Adipose tissue (tissue), 3 donors: ENCODE results near the gene FOXF1. TPM values are rescaled to one million over a fixed set of nuclear protein-coding genes. Genes with fewer than 3 reads are reported as not detected.

ENCODE experiments used
- H3K27ac ChIP-seq: one replicate; pipeline ENCODE4 v1.5.1; 2013; ENCODE audit warnings: low read depth, low read length
- WGBS, 3 donors: extraction: QIAGEN DNeasy Blood & Tissue Kit; methylation state at CpG; one replicate each; pipeline ENCODE4 v1.1.7; 2013; 5-methylcytosine and 5-hydroxymethylcytosine counted together
- polyA plus RNA-seq, 3 donors: library from polyadenylated mRNA; stranded (reverse); fragments of 200-250 nt; gene quantifications; one replicate each; pipeline ENCODE4 v1.2.3, GENCODE V29; 2013
- donor health status: healthy with polysubstance abuse.
- donor health status: Bipolar disorder and iron deficiency.
- donor health status: healthy.

Gene FOXF1
- polyA plus RNA-seq, 3 donors: 0.41 to 5.8 (median 1.8) TPM

DNA sequence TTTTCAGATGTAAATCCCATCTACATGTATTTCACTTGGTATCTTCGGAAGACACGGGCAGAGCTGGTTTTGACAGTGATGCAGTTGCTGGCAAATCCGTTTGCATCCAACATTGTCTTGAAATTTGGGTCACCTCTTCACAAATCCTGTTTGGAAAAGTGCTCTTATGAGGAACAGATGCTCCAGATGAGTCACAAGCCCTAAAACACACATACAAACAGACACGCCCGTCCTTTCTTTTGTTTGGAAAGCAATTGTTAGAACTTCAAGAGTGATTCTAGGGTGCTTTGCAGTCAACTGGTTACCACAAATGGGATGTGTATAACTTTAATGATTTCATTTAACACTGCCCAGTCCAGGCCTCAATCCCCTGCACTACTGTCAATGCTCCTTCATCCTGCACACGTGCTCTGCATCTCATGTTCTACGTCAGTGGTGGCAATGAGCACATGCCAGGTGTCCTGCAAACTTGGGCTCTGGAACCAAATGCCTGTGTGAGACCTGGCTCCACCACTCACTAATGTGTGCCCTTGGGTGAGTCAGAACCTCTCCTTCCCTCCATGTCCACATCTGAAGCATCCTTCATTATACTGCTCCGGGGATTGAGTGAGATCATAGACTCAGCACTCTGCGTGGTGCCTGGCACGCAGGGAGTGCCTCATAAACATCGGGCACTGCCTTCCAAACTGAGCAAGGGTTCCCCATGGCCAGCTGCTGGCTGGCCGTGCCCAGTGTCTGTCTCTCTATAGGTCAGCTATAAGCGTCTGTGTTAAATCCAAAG, 19.3 kb upstream of the FOXF1 start:
- 64 to 85% (median 85%) methylated on average over 13 of the region's 13 CpGs for WGBS, 3 donors
- H3K27ac ChIP-seq: no peak overlapping the region

- 40 to 88% (median 86%) methylated on average over 7 of the region's 7 CpGs for WGBS, 3 donors
- H3K27ac ChIP-seq: no peak overlapping the region
Measured at GRCh38 chr16:86491640-86492023, 18.7 kb upstream of the FOXF1 start.

GRCh38 chr16:86492267-86492960, 17.9 kb upstream of the FOXF1 start:
- WGBS, 3 donors: 57 to 74% (median 73%) methylated on average over 4 of the region's 4 CpGs
- no peak overlapping the region for H3K27ac ChIP-seq

GRCh38 chr16:86492961-86493629, 17.2 kb upstream of the FOXF1 start:
- WGBS, 3 donors: 21 to 49% (median 45%) methylated on average over 9 of the region's 9 CpGs
- H3K27ac ChIP-seq: no peak overlapping the region

- WGBS, 3 donors: 24 to 40% (median 38%) methylated on average over 22 of the region's 22 CpGs
Measured at GRCh38 chr16:86494039-86494564, 16.2 kb upstream of the FOXF1 start.

GRCh38 chr16:86494565-86495356, 15.6 kb upstream of the FOXF1 start:
- no peak overlapping the region for H3K27ac ChIP-seq
- WGBS, 3 donors: 14 to 35% (median 34%) methylated on average over 54 of the region's 54 CpGs

More at GRCh38 chr16:86494039-86494564, 16.2 kb upstream of the FOXF1 start:
- H3K27ac ChIP-seq: no peak overlapping the region

- H3K27ac ChIP-seq: no peak overlapping the region
- WGBS, 3 donors: 15 to 46% (median 43%) methylated on average over 10 of the region's 10 CpGs
Measured at GRCh38 chr16:86495357-86495701, 15.0 kb upstream of the FOXF1 start.

- no peak overlapping the region for H3K27ac ChIP-seq
- WGBS, 3 donors: 19 to 56% (median 51%) methylated on average over 16 of the region's 16 CpGs
Measured at GRCh38 chr16:86495756-86496261, 14.5 kb upstream of the FOXF1 start.

GRCh38 chr16:86496262-86496928, 13.9 kb upstream of the FOXF1 start:
- WGBS, 3 donors: 12 to 37% (median 35%) methylated on average over 34 of the region's 34 CpGs
- H3K27ac ChIP-seq: no peak overlapping the region

GRCh38 chr16:86496929-86497461, 13.3 kb upstream of the FOXF1 start:
- H3K27ac ChIP-seq: no peak overlapping the region
- 4 to 13% (median 8%) methylated on average over 40 to 45 of the region's 45 CpGs for WGBS, 3 donors

- no peak overlapping the region for H3K27ac ChIP-seq
- WGBS, 3 donors: 3 to 7% (median 4%) methylated on average over 38 to 44 of the region's 44 CpGs
Measured at GRCh38 chr16:86497551-86498021, 12.7 kb upstream of the FOXF1 start.

DNA sequence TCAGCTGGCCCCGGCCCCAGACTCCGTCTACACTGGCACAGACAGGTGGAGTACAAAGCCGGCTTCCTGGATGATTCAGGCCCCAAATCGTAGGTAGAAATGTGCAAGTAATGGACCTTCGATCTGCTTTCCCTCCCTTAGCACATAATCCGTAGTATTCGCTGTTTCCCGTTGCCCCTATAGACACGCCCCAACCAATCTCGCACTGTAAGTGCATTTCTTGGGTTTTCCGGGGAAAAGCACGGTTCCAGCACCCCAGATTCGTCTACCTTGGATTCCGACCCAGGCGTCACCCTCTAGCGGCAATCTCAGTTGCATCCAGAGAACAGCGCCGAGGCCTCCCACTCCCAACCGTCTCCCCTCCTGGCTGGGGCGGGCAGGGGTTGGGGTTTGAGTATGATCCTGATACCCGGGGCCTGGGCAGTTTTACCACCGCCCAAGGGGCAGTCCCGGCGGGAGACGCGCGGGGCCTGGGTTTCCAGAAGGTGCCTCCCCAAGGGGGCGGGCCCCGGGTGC, 12.1 kb upstream of the FOXF1 start:
- no peak overlapping the region for H3K27ac ChIP-seq

DNA sequence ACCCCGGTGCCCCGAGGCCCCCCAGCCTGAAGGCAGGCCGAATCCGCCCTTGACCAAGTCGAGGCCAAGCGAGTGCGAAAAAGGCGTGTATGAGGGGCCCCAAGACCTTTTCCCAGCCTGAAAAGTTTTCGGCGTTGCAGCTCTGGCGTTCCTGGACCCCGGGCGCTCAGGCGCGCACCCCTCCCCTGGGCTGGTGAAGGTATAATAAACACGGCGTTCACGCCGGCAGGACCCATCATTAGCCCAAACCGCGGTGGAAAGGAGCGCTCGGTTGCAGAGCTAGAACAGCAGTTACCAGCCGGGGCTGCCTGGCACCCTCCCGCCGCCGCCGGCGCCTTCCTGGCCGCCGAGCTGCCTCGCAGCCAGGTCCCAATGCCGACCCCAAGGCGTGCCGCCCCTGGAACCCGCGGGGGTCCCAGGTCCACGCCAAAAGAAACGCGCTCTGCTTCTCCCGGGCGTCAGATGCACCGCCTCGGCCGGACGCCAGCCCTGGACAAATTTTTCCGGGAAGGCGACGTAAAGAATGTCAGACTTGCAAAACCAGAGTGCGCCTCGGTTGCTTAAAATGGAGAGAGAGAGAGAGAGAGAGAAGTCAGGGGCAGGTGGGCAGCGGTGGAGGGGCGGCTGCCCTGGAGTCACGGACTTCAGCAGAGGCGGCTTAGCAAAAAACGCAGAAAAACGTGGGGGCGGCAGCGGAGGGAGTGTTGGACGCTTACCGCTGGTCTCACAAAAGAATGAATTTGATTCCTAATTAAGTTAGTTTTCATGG, 11.5 kb upstream of the FOXF1 start:
- H3K27ac ChIP-seq: no peak overlapping the region
- 2 to 6% (median 6%) methylated on average over 60 to 61 of the region's 61 CpGs for WGBS, 3 donors

More for the DNA sequence above, 12.1 kb upstream of the FOXF1 start:
- 2 to 11% (median 3%) methylated on average over 29 of the region's 29 CpGs for WGBS, 3 donors

- H3K27ac ChIP-seq: no peak overlapping the region
- WGBS, 3 donors: 18 to 41% (median 30%) methylated on average over 4 of the region's 4 CpGs
Measured at GRCh38 chr16:86499440-86499786, 10.9 kb upstream of the FOXF1 start.

DNA sequence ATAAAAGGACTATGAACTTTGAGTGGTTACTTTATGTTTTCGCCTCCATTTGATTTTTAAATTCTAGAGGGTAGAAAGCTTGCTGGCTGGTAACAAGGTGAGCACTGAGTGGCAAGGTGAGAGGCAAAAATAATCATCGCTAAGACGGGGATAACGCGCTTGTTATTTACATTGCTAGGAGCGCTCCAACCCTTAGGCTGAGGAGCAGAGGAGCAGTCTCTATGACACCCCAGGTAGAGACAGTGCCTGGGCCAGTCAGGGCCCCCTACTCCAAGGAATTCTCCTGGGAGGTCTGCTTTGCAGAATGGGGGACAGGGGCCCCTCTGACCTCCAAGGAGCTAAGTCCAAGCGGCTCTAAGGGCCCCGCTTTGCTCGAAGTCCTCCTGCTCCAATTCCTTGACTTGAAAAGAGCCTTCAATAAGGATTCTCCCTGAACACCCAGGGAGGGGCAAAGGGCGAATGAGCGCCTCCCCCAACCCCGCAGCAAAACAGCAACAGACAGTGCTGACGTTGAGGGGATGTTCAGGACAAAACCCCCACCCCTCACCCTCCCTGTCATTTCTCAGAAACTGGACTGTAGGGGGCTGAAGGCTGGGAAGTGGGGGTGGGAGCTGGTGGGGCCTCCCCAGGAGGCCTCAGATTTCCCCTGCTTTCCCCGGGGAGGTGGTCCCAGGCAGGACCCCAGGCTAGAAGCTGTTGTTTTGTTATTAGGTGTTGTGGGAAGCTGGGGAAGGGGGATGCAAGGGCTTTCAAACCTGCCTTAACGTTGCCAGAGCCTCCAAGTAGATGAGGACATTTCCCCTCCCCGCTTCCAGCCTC, 10.2 kb upstream of the FOXF1 start:
- H3K27ac ChIP-seq: no peak overlapping the region
- WGBS, 3 donors: 19 to 48% (median 44%) methylated on average over 16 of the region's 16 CpGs
